GM18951 (cell line): ENCODE measurements around the gene TTC7B.

Experiments used
- POLR2A ChIP-seq: IDR thresholded peaks from 4 replicates; pipeline ENCODE4 v1.6.1; 2011; ENCODE audit warnings: mild to moderate bottlenecking; ENCODE audit not compliant: insufficient read length, insufficient read depth; ENCODE audit errors: extremely low read depth
- in situ Hi-C: fragments of 300-500 bp; cut with MboI; formaldehyde crosslinking; loops from one replicate; pipeline ENCODE4 v1.12.0; 2022; ENCODE audit warnings: low sequenced_read_pairs, mixed read lengths, inconsistent platforms; ENCODE audit not compliant: unreplicated experiment

TTC7B gene

DNA sequence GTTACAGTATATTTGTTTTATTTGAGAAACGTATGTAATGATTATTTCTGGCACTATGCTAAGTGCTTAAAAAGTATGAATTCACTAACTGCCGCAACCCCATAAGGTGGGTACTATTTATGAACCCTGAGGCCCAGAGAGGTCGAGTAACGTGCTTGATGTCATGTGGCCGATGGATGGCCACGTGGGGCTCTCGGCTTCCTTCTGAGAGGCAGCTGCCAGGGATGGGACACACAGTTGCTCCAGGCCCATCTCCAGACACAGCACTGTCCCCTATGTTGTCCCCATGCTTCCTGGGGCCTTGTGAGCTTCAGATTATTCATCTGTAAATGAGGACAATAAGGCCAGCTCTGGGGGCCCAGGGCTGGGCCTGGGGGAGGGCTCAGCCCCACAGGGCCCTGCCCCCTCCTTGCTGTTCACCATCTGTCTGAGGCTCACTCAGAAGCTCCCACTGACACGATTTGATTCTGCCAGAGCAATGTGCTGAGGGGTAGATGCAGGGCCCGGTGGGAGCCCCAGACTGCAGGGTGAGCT lies 304.4 kb downstream of the TTC7B start:
- TF ChIP-seq POLR2A = no peak
- in situ Hi-C loops = no loop called here

DNA sequence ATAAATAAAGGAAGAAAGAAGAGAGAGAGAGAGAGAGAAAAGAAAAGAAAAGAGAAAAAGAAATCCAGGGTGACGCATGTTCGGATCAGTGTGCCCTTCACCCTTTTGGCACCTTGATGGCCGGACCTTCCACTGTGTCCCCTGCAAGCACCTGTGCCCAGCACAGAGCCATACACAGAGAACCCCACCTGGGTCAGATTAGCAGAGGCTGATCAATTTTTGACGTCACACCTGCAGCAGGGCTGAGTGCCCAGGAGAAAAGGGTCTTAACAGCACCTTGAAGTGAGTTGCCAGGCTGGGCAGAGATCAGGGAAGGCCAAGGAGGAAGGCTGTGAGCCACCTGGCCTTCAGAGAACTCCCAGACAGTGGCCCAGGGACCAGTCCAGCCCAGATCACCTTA lies 305.0 kb downstream of the TTC7B start:
- TF ChIP-seq POLR2A = no peak
- in situ Hi-C loops = no loop called here

DNA sequence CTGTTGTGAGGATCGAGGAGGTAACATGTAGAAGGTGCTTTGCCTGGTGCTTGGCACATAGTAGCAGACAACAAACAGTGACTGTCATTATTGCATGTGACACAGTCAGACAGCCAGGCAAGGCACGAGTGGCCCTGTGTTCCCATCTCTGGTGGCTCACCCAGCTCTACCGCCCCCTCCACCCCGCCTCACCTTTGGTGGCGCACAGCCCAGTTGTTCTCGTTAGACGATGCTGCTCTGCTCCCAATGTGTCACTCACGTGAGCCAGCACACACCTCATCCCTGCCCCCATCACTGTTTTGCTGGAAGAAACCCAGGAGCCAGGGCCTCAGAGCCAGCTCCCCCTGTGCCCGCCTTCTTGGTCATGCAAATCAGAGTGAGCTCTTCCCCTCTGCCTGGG lies 306.1 kb downstream of the TTC7B start:
- in situ Hi-C loops = no loop called here
- no peak for TF ChIP-seq POLR2A

DNA sequence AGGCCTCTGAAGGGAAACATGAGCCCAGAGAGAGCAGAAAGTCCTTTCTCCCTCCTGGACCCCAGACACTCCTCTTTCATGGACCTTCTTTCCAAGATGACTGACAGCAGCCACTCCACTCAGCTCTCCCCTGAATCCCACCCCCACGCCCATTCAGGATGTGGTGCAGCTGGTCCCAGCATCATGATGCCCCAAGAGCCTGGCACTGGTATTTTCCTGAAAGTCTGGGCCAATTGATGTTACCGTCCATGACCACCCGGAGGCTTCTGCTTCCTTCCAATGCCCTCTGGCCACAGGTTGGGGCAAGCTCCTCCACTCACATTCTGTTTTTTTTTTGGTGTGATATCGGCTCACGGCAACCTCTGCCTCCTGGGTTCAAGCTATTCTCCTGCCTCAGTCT lies 306.8 kb downstream of the TTC7B start:
- in situ Hi-C loops = no loop called here
- no peak for TF ChIP-seq POLR2A

DNA sequence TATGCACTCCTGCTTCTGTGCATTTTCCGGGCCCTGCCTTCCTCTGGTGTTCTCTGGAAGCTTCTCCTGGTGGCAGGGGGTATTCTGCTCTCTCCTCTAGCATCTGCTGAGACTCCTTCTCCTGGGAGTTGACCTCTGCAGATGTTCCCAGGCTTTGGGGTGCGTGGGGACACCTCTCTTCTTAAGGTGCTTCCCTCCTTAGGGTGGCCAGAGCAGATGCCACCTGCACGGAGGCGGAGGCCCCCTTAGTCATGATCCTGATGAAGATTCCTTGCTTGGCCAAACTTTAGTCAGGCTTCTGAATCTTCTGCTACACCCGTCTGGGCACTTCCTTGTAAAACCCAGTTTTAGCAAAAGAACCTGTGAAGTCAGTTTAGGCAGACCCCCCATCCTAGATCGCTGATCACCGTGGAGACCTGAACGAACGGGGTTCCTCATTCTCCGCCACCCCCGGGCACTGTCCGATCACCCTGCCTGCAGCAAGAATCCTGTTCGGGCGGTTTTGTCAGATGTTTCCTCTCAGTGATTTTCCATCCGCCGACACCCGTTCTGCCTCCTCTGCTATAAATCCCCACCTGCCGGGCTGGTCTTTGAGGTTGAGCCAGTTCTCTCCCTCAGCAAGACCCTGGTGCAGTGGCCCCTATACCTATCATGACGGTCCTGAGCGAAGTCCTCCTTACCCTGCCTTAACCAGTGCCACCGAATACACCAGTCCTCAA lies 307.5 kb downstream of the TTC7B start:
- in situ Hi-C loops = no loop called here
- no peak for TF ChIP-seq POLR2A

DNA sequence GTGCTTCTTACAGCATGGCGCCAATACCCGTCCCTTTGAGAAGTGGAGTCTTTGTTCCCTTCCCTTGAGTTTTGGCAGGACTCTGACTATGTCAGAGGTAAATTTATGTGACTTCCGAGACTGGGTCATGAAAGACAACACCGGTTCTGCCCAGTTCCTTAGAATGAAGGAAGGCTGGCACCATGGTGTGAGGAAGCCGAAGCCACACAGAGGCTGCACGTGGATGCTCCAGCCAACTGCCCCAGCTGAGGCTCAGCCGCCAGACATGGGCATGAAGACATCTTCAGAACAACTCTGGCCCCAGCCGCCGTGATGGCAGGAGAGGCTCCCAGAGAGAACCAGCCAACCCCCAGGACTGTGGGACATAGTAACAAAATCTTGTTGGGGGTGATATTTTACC lies 308.2 kb downstream of the TTC7B start:
- in situ Hi-C loops = no loop called here
- TF ChIP-seq POLR2A = no peak

DNA sequence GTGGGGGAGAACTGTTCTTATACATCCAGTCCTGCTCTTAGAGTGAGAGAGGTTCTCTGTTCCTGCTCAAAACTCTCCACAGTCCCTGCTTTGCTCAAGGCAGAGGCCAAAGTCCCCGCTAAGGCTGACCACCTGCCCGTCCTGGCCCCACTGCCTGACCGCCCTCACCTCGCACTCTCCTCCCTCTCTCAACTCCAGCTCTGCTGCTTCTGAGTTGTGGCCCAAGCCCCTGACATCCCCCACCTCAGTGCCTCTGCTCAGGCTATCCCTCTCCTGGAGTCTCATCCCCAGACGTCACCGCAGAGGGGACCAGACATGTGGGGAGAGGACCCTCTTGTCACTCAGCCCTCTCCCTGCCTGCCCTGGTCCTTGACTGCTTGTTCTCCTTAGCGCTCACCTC lies 308.8 kb downstream of the TTC7B start:
- in situ Hi-C loops = no loop called here
- TF ChIP-seq POLR2A = no peak

DNA sequence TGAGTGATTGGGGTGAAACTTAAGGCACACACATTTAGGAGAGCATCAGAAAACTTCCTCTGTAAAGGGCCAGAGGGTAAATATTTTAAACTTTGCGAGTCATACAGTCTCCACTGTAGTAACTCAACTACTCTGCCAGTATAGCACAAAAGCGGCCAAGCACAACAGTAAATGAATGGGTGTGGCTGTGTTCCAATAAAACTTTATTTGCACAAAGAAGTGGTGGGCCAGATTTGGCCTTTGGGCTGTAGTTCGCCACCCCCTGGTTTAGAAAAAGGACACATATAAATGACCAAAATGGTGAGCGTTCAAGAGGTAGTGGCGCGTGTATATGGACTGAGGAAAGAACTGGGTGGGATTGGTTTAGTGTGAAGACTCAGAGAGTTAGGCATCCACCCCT lies 309.5 kb downstream of the TTC7B start:
- in situ Hi-C loops = no loop called here
- TF ChIP-seq POLR2A = no peak

DNA sequence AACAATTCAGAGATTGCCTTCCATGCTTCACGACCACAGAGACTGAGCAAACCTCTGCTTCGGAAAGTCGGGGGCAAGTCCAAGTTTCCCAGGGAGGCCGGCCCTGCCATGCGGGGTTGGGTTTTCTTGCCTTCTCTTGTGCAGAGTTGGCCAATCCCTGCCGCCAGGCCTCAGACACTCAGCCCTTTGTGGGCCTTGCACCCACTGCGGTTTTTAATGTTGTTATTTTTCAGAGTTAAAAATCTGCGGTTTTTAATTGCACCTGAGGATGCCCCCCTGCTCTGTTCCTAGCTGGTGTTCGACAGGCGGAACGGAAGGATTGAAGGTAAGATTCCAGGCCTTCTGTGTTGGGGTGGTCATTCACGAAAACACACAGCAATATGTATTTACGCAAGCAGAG lies 310.7 kb downstream of the TTC7B start:
- in situ Hi-C loops = no loop called here
- no peak for TF ChIP-seq POLR2A

DNA sequence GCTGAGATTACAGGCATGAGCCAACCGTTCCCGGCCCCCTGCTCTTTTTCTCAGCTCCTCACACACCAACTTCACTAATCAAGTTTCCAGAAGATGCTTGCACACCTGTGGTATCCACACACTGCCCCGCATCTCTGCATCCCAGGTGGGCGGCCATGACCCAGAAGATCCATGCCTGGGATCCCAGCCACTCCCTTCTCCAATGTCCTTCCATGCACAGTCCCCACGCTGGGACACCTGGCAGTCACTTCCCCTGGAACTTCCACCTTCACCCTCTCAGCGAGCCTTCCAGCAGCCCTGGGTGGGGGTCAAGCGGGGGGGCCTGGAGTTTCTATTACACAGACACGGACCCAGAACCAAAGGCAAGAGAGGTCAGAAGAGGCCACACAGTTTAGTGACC lies 311.6 kb downstream of the TTC7B start:
- no peak for TF ChIP-seq POLR2A
- in situ Hi-C loops = no loop called here

DNA sequence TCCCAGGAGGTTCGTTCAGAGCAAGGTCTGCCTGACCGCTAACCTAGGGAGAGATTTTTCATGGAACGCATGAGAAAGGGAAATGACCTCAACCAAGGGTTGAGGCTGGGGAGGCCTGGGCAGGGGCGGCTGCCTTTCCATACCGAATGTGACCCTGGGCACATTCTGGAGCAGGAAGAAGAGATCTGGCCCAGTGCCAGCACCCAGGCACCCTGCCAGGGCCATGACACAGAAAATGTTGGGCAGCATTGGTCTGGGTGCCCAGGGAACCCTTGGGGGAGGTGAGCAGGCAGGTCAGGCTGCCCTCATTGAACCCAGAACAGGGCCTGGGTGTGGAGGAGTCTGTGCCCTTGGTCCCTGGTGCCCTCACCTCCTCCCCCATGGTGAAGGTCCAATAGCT lies 312.6 kb downstream of the TTC7B start:
- no peak for TF ChIP-seq POLR2A
- in situ Hi-C loops = no loop called here

DNA sequence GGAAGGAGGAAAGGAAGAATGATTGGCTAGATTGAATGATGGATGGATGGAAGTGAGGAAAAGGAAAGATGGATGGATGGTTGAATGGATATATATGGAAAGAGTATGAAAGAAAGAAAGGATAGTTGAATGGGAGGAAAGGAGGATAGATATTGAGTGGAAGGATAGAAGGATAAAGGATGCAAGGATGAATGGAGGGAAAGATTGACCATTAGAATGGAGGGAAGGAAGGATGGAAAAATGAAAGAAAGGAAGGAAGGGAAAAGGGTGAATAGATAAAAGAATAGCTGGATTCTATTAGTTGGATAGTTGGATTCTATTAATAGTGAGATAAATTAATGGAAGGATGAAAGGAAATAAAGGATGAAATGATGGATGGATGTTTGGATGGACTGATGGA lies 313.5 kb downstream of the TTC7B start:
- in situ Hi-C loops = no loop called here
- no peak for TF ChIP-seq POLR2A

DNA sequence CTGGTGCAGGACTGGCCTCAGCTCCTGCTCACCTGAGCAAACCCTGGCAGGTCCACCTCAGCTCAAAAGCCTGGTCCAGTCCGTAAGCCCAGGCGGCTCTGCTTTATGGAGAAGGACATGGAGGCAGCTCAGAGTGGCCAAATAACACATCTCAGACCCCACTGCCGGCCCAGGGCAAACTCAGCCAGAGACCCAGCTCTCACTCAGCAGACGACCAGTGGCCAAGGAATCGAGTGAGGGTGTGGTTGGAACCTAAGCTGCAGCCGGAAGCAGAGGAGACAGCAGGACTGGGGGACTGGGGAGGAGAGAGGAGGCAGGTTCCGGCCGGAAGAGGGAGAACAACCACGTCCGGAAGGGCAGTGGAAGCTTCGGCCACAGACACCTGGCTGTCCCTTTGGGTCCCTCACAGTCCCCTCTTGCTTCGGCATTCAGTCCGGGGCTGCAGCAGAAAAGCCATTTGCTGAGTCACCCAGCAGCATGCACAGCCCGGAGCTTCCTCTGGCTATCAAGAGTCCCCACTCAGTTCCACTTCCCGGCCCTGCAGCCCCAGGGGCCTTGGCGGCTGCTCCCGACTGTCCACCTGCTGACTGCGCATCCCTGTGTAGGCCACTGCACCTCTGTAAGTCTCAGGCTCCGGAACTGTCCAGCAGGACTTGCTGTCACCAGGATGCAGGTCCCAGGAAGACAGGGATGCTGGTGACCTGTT lies 315.4 kb downstream of the TTC7B start:
- no peak for TF ChIP-seq POLR2A
- in situ Hi-C loops = no loop called here
